H9 (cell line): ENCODE measurements around the gene MTCH1. TPM values are rescaled to one million over a fixed set of nuclear protein-coding genes. Genes with fewer than 3 reads are reported as not detected.

Experiments
- DNase-seq: peaks from one replicate; pipeline ENCODE4 v3.0.0-alpha.2; 2017
- H2AFZ ChIP-seq: one replicate; pipeline ENCODE4 v1.6.1; 2013; ENCODE audit warnings: mild to moderate bottlenecking, low read length, control low read depth, moderate library complexity
- H2AK5ac ChIP-seq: 2 replicates; pipeline ENCODE4 v1.6.1; 2013; ENCODE audit warnings: low read length, control low read depth, mixed read lengths; ENCODE audit not compliant: insufficient read length
- H2BK120ac ChIP-seq: one replicate; pipeline ENCODE4 v1.6.1; 2013; ENCODE audit warnings: low read depth, mild to moderate bottlenecking, low read length, control low read depth, inconsistent platforms; ENCODE audit not compliant: poor library complexity, severe bottlenecking
- H2BK12ac ChIP-seq: 2 replicates; pipeline ENCODE4 v1.6.1; 2013; ENCODE audit warnings: low read length, control low read depth, mixed read lengths, low read depth; ENCODE audit not compliant: insufficient read length
- H2BK15ac ChIP-seq: 2 replicates; pipeline ENCODE4 v1.6.1; 2013; ENCODE audit warnings: low read depth, low read length, control low read depth
- H2BK20ac ChIP-seq: one replicate; pipeline ENCODE4 v1.6.1; 2013; ENCODE audit warnings: low read depth, mild to moderate bottlenecking, low read length, control low read depth, inconsistent platforms; ENCODE audit not compliant: poor library complexity, severe bottlenecking
- H2BK5ac ChIP-seq: 2 replicates; pipeline ENCODE4 v1.6.1; 2013; ENCODE audit warnings: low read length, control low read depth, mixed read lengths; ENCODE audit not compliant: insufficient read length
- H3K14ac ChIP-seq: 2 replicates; pipeline ENCODE4 v1.6.1; 2013; ENCODE audit warnings: low read length, control low read depth; ENCODE audit not compliant: insufficient read depth
- H3K18ac ChIP-seq: 2 replicates; pipeline ENCODE4 v1.6.1; 2013; ENCODE audit warnings: low read depth, mild to moderate bottlenecking, mixed read lengths, low read length, control low read depth; ENCODE audit not compliant: insufficient read length
- H3K23ac ChIP-seq: 2 replicates; pipeline ENCODE4 v1.6.1; 2013; ENCODE audit warnings: low read length, control low read depth, mixed read lengths, low read depth; ENCODE audit not compliant: insufficient read length
- H3K23me2 ChIP-seq: 2 replicates; pipeline ENCODE4 v1.6.1; 2013; ENCODE audit warnings: low read depth, mild to moderate bottlenecking, mixed read lengths, low read length, control low read depth; ENCODE audit not compliant: insufficient read length, poor library complexity, severe bottlenecking
- H3K27ac ChIP-seq: 2 replicates; pipeline ENCODE4 v1.5.1; 2013; ENCODE audit warnings: low read length, control low read depth, mixed read lengths, low read depth; ENCODE audit not compliant: insufficient read length
- H3K27me3 ChIP-seq: 2 replicates; pipeline ENCODE4 v1.6.1; 2013; ENCODE audit warnings: low read length, control low read depth, inconsistent platforms; ENCODE audit not compliant: insufficient read depth
- H3K4ac ChIP-seq: 2 replicates; pipeline ENCODE4 v1.6.1; 2013; ENCODE audit warnings: low read depth, mild to moderate bottlenecking, control low read depth, inconsistent platforms, low read length, moderate library complexity
- H3K4me1 ChIP-seq: 2 replicates; pipeline ENCODE4 v1.6.1; 2013; ENCODE audit warnings: low read length, control low read depth, inconsistent platforms; ENCODE audit not compliant: insufficient read depth
- H3K4me2 ChIP-seq: 2 replicates; pipeline ENCODE4 v1.6.1; 2013; ENCODE audit warnings: low read length, control low read depth, mixed read lengths; ENCODE audit not compliant: insufficient read length, insufficient read depth
- H3K56ac ChIP-seq: 2 replicates; pipeline ENCODE4 v1.6.1; 2013; ENCODE audit warnings: low read depth, mild to moderate bottlenecking, mixed read lengths, low read length, control low read depth; ENCODE audit not compliant: insufficient read length
- H3K79me1 ChIP-seq: 2 replicates; pipeline ENCODE4 v1.6.1; 2013; ENCODE audit warnings: low read depth, mild to moderate bottlenecking, moderate library complexity, low read length, control low read depth, inconsistent platforms; ENCODE audit not compliant: insufficient read depth, poor library complexity, severe bottlenecking
- H3K79me2 ChIP-seq: 2 replicates; pipeline ENCODE4 v1.6.1; 2013; ENCODE audit warnings: low read length, control low read depth, inconsistent platforms; ENCODE audit not compliant: insufficient read depth
- H3K9ac ChIP-seq: 2 replicates; pipeline ENCODE4 v1.6.1; 2013; ENCODE audit warnings: low read length, control low read depth, mixed read lengths; ENCODE audit not compliant: insufficient read length; ENCODE audit errors: extremely low read depth
- H3K9me3 ChIP-seq: one replicate; pipeline ENCODE4 v1.6.1; 2013; ENCODE audit warnings: low read depth, low read length, inconsistent platforms; ENCODE audit not compliant: control insufficient read depth
- H3T11ph ChIP-seq: one replicate; pipeline ENCODE4 v1.6.1; 2013; ENCODE audit warnings: mild to moderate bottlenecking, low read length, control low read depth, inconsistent platforms
- H4K20me1 ChIP-seq: one replicate; pipeline ENCODE4 v1.6.1; 2013; ENCODE audit not compliant: control insufficient read depth, insufficient read length, insufficient read depth
- H4K5ac ChIP-seq: 2 replicates; pipeline ENCODE4 v1.6.1; 2013; ENCODE audit warnings: low read depth, mild to moderate bottlenecking, mixed read lengths, low read length, control low read depth; ENCODE audit not compliant: insufficient read length
- H4K8ac ChIP-seq: replicated peaks from 2 replicates; pipeline ENCODE4 v1.6.1; 2013; ENCODE audit warnings: low read length, control low read depth, mixed read lengths, low read depth; ENCODE audit not compliant: insufficient read length
- H4K91ac ChIP-seq: 2 replicates; pipeline ENCODE4 v1.6.1; 2013; ENCODE audit warnings: low read depth, mild to moderate bottlenecking, moderate library complexity, mixed read lengths, low read length, control low read depth; ENCODE audit not compliant: insufficient read length
- H3K27ac Mint-ChIP-seq, 3 experiments: 2 replicates in 2 of 3; 3 replicates in 1 of 3; pipeline ENCODE4 v1.8.0; 2020 to 2021; ENCODE audit warnings: mixed read lengths in 3 of 3, mild to moderate bottlenecking in 1 of 3, moderate library complexity in 1 of 3
- H3K27me3 Mint-ChIP-seq: 2 replicates; pipeline ENCODE4 v1.8.0; 2021; ENCODE audit warnings: low read depth, mild to moderate bottlenecking, moderate library complexity, mixed read lengths
- H3K36me3 Mint-ChIP-seq, 3 experiments: 2 replicates in 2 of 3; 3 replicates in 1 of 3; pipeline ENCODE4 v1.8.0; 2020 to 2021; ENCODE audit warnings: low read depth in 3 of 3, mixed read lengths in 3 of 3; ENCODE audit not compliant: insufficient read depth in 1 of 3
- H3K4me1 Mint-ChIP-seq, 2 experiments: 2 replicates each; pipeline ENCODE4 v1.8.0; 2020; ENCODE audit warnings: mixed read lengths in 2 of 2
- H3K4me3 Mint-ChIP-seq, 2 experiments: 2 replicates in 1 of 2; 3 replicates in 1 of 2; pipeline ENCODE4 v1.8.0; 2020 to 2021; ENCODE audit warnings: mild to moderate bottlenecking in 2 of 2, mixed read lengths in 2 of 2, moderate library complexity in 1 of 2
- H3K9me3 Mint-ChIP-seq, 2 experiments: 2 replicates in 1 of 2; 3 replicates in 1 of 2; pipeline ENCODE4 v1.8.0; 2020; ENCODE audit warnings: mild to moderate bottlenecking in 2 of 2, mixed read lengths in 2 of 2, moderate library complexity in 1 of 2
- CTCF ChIP-seq: fragments of 200-600 bp; sonication (generic); conservative IDR thresholded peaks from 3 replicates; pipeline ENCODE4 v1.8.0; 2021; ENCODE audit warnings: antibody characterized with exemption, mild to moderate bottlenecking
- WGBS: extraction: QIAGEN DNeasy Blood & Tissue Kit; methylation state at CpG from one replicate; pipeline ENCODE4 v1.1.7; 2013; ENCODE audit warnings: missing lambda C conversion rate, low lambda C conversion rate, mixed read lengths; ENCODE audit not compliant: insufficient read length; ENCODE audit errors: extremely low coverage; 5-methylcytosine and 5-hydroxymethylcytosine counted together
- total RNA-seq: library from RNA; stranded (reverse); gene quantifications from 2 replicates; pipeline ENCODE4 v1.2.1, GENCODE V29; 2021

MTCH1 gene
- total RNA-seq, 1 experiment from 2014 or later = 200 TPM

- no peak overlapping the region for H2BK5ac ChIP-seq
- no peak for DNase-seq
These were observed 41.9 kb upstream of the MTCH1 start for GRCh38 chr6:37027811-37028469.

More at GRCh38 chr6:37027811-37028469, 41.9 kb upstream of the MTCH1 start:
- no peak overlapping the region for H2BK120ac ChIP-seq
- no peak overlapping the region for H4K8ac ChIP-seq
- H3K79me2 ChIP-seq = no peaks in the 10 kb centered on the region
- H3K27me3 Mint-ChIP-seq = no peaks in the 10 kb centered on the region
- no peak overlapping the region for H2AK5ac ChIP-seq
- no peak overlapping the region for H3K4me2 ChIP-seq
- H3K27ac Mint-ChIP-seq = no peak overlapping the region
- H3K9me3 ChIP-seq = no peaks in the 10 kb centered on the region
- H3K4me3 Mint-ChIP-seq = no peak overlapping the region
- peak; percentile 30; the same call in 1 of the 3 replicates for TF ChIP-seq CTCF
- no peak overlapping the region for H2BK15ac ChIP-seq
- H3K23ac ChIP-seq = no peak overlapping the region
- H3K4me1 Mint-ChIP-seq = peaks cover 8 to 15% of the 10 kb centered on the region in 2 experiments; a peak in 3 of 4 replicates
- H3K56ac ChIP-seq = no peak overlapping the region
- no peak overlapping the region for H3K4ac ChIP-seq
- H2BK20ac ChIP-seq = no peak overlapping the region
- H3K9me3 Mint-ChIP-seq = peaks cover 8 to 11% of the 10 kb centered on the region in 2 experiments
- no peak overlapping the region for H2AFZ ChIP-seq
- no peaks in the 10 kb centered on the region for H3K4me1 ChIP-seq
- H3K14ac ChIP-seq = no peak overlapping the region; the same call in 1 of the 2 replicates
- peaks cover 0 to 9% (median 4%) of the 10 kb centered on the region in 3 experiments; a peak in 6 of 7 replicates for H3K36me3 Mint-ChIP-seq
- no peaks in the 10 kb centered on the region for H3K79me1 ChIP-seq
- H3K23me2 ChIP-seq = no peaks in the 10 kb centered on the region
- no peak overlapping the region for H4K91ac ChIP-seq
- no peak overlapping the region for H2BK12ac ChIP-seq
- H3K27ac ChIP-seq = no peak overlapping the region
- no peak overlapping the region for H3K9ac ChIP-seq
- no peak overlapping the region for H3K18ac ChIP-seq
- no peak overlapping the region for H4K5ac ChIP-seq
- WGBS = no CpG with 5 or more reads among the region's 17 CpGs
- H3K27me3 ChIP-seq = no peaks in the 10 kb centered on the region
- no peak overlapping the region for H3T11ph ChIP-seq
- no peaks in the 10 kb centered on the region for H4K20me1 ChIP-seq
